HepG2 (cell line): Measurements from ENCODE around the gene TAF6L. TPM values are rescaled to one million over a fixed set of nuclear protein-coding genes. Genes with fewer than 3 reads are reported as not detected.
A peak's percentile ranks its signal among the peaks of the same experiment; 100 is the strongest.

ENCODE experiments used
- BORCS8-MEF2B ChIP-seq: sonication (generic); formaldehyde crosslinking; IDR thresholded peaks from 2 replicates; pipeline ENCODE4 v1.8.0; 2022; ENCODE audit warnings: mild to moderate bottlenecking, missing genetic modification reagents
- CEBPZ ChIP-seq: IDR thresholded peaks from 2 replicates; pipeline ENCODE4 v1.6.1; 2012; ENCODE audit warnings: low read length, improper control_type of control experiment
- ELF4 ChIP-seq: sonication (generic); formaldehyde crosslinking; IDR thresholded peaks from 2 replicates; pipeline ENCODE4 v1.5.0; 2020; ENCODE audit warnings: missing genetic modification reagents, mild to moderate bottlenecking, moderate library complexity, borderline replicate concordance
- EZH2 ChIP-seq: conservative IDR thresholded peaks from 2 replicates; pipeline ENCODE4 v1.6.1; 2012; ENCODE audit warnings: mild to moderate bottlenecking, low read depth, low read length, moderate library complexity
- GFI1 ChIP-seq: sonication (generic); formaldehyde crosslinking; IDR thresholded peaks from 2 replicates; pipeline ENCODE4 v1.5.0; 2020; ENCODE audit warnings: missing genetic modification reagents, mild to moderate bottlenecking, borderline replicate concordance
- HMG20A ChIP-seq: IDR thresholded peaks from 2 replicates; pipeline ENCODE4 v1.6.1; 2016; ENCODE audit warnings: borderline replicate concordance
- HOXA5 ChIP-seq: sonication (generic); formaldehyde crosslinking; IDR thresholded peaks from 2 replicates; pipeline ENCODE4 v1.4.0; 2020; ENCODE audit warnings: missing genetic modification reagents
- KDM2A ChIP-seq: sonication (generic); formaldehyde crosslinking; IDR thresholded peaks from 2 replicates; pipeline ENCODE4 v1.4.0; 2020; ENCODE audit warnings: low read depth, missing genetic modification reagents, borderline replicate concordance
- KDM3A ChIP-seq: IDR thresholded peaks from 2 replicates; pipeline ENCODE4 v1.6.1; 2018; ENCODE audit warnings: low read depth, missing compliant biosample characterization
- LRRFIP1 ChIP-seq: sonication (generic); formaldehyde crosslinking; conservative IDR thresholded peaks from 2 replicates; pipeline ENCODE4 v1.4.0; 2020; ENCODE audit warnings: missing genetic modification reagents
- PAF1 ChIP-seq: IDR thresholded peaks from 2 replicates; pipeline ENCODE4 v1.6.1; 2016; ENCODE audit warnings: missing genetic modification reagents, missing compliant biosample characterization
- PCBP1 ChIP-seq: fragments of 200-400 bp; formaldehyde crosslinking; IDR thresholded peaks from 2 replicates; pipeline ENCODE4 v1.6.1; 2017; ENCODE audit warnings: mild to moderate bottlenecking, low read depth, low read length, borderline replicate concordance
- RFX1 ChIP-seq: fragments of 450-650 bp; IDR thresholded peaks from 2 replicates; pipeline ENCODE4 v1.6.1; 2017
- RXRA ChIP-seq: sonication (generic); formaldehyde crosslinking; IDR thresholded peaks from 2 replicates; pipeline ENCODE4 v1.5.1; 2020; ENCODE audit warnings: missing genetic modification reagents
- SMAD1 ChIP-seq: sonication (generic); formaldehyde crosslinking; IDR thresholded peaks from 2 replicates; pipeline ENCODE4 v1.4.0; 2020; ENCODE audit warnings: missing genetic modification reagents, low read depth, mild to moderate bottlenecking, borderline replicate concordance
- TCF7L2 ChIP-seq: IDR thresholded peaks from 2 replicates; pipeline ENCODE4 v1.6.1; 2011; ENCODE audit warnings: mild to moderate bottlenecking, low read depth, low read length, moderate library complexity
- ZC3H13 ChIP-seq: sonication (generic); formaldehyde crosslinking; IDR thresholded peaks from 2 replicates; pipeline ENCODE4 v1.8.1; 2023; ENCODE audit warnings: mild to moderate bottlenecking, missing genetic modification reagents, moderate library complexity
- ZEB1 ChIP-seq: IDR thresholded peaks from 2 replicates; pipeline ENCODE4 v1.6.1; 2012; ENCODE audit warnings: mild to moderate bottlenecking, low read depth, inconsistent platforms; ENCODE audit not compliant: insufficient replicate concordance
- ZNF136 ChIP-seq: sonication (generic); formaldehyde crosslinking; IDR thresholded peaks from 2 replicates; pipeline ENCODE4 v1.8.1; 2022; ENCODE audit warnings: low read depth, mild to moderate bottlenecking, moderate library complexity, missing genetic modification reagents
- ZNF235 ChIP-seq: sonication (generic); formaldehyde crosslinking; IDR thresholded peaks from 2 replicates; pipeline ENCODE4 v1.8.1; 2023; ENCODE audit warnings: mild to moderate bottlenecking, missing genetic modification reagents, borderline replicate concordance
- ZNF337 ChIP-seq: sonication (generic); formaldehyde crosslinking; IDR thresholded peaks from 2 replicates; pipeline ENCODE4 v1.5.1; 2020; ENCODE audit warnings: missing genetic modification reagents, low read depth, mild to moderate bottlenecking, borderline replicate concordance
- ZNF33B ChIP-seq: sonication (generic); formaldehyde crosslinking; IDR thresholded peaks from 2 replicates; pipeline ENCODE4 v1.5.1; 2020; ENCODE audit warnings: mild to moderate bottlenecking, missing genetic modification reagents
- ZNF468 ChIP-seq: sonication (generic); formaldehyde crosslinking; IDR thresholded peaks from 2 replicates; pipeline ENCODE4 v1.8.0; 2022; ENCODE audit warnings: mild to moderate bottlenecking, moderate library complexity, missing genetic modification reagents
- ZNF558 ChIP-seq: sonication (generic); formaldehyde crosslinking; IDR thresholded peaks from 2 replicates; pipeline ENCODE4 v1.9.0; 2022; ENCODE audit warnings: mild to moderate bottlenecking, missing genetic modification reagents, borderline replicate concordance
- ZSCAN20 ChIP-seq: sonication (generic); formaldehyde crosslinking; IDR thresholded peaks from 2 replicates; pipeline ENCODE4 v1.4.0; 2020; ENCODE audit warnings: missing genetic modification reagents, mild to moderate bottlenecking, borderline replicate concordance
- polyA plus RNA-seq, 8 experiments: library from polyadenylated mRNA; depleted of rRNA in 3 of 8; stranded (reverse) in 7 of 8; unstranded in 1 of 8; fragments of >200 nt; fragmentation: Illumina TruSeq in 4 of 8; extraction: Trizol in 4 of 8; gene quantifications; 2 replicates each; pipeline versions ENCODE4 v1.2.1 to v1.2.3, GENCODE V29; 2011 to 2016; ENCODE audit warnings: low read depth in 4 of 8, missing spikeins in 1 of 8, mixed read lengths in 1 of 8; ENCODE audit not compliant: insufficient read depth in 1 of 8
- total RNA-seq, 5 experiments: library from RNA; depleted of rRNA; stranded (reverse); fragments of >200 nt; fragmentation: Illumina TruSeq; extraction: Trizol; gene quantifications; 2 replicates each; pipeline ENCODE4 v1.2.3, GENCODE V29; 2016; ENCODE audit warnings: low read depth in 1 of 5

The TAF6L gene
- total and polyA plus RNA-seq, 2 of the 13 experiments (the other 11 are each of a cell fraction or from before 2014, with no cell fraction given) = 12.6 to 19.4 TPM

- TF ChIP-seq PCBP1 (no peak), RFX1 (no peak), KDM2A (CRISPR knock-in tag) (peak; percentile 48), ZC3H13 (0 out of 2 replicates have a peak, but pooled peaks have one; percentile 72), ZNF468 (no peak), LRRFIP1 (CRISPR knock-in tag) (no peak), RXRA (CRISPR knock-in tag) (no peak), SMAD1 (no peak), TCF7L2 (no peak), HOXA5 (CRISPR knock-in tag) (peak; percentile 54; the same call in 1 of the 2 replicates), ZNF235 (CRISPR knock-in tag) (0 out of 2 replicates have a peak, but pooled peaks have one; percentile 40), CEBPZ (no peak), GFI1 (CRISPR knock-in tag) (no peak), ZEB1 (no peak), ZNF136 (CRISPR knock-in tag) (no peak), ELF4 (no peak), ZNF558 (CRISPR knock-in tag) (no peak), EZH2 (no peak), HMG20A (CRISPR knock-in tag) (no peak), PAF1 (CRISPR knock-in tag) (0 out of 2 replicates have a peak, but pooled peaks have one; percentile 66), ZNF33B (no peak), ZNF337 (CRISPR knock-in tag) (0 out of 2 replicates have a peak, but pooled peaks have one; percentile 16), KDM3A (CRISPR knock-in tag) (no peak), BORCS8-MEF2B (CRISPR knock-in tag) (no peak), ZSCAN20 (CRISPR knock-in tag) (0 out of 2 replicates have a peak, but pooled peaks have one; percentile 58)
Observed at GRCh38 chr11:62832336-62833234, 61.4 kb downstream of the TAF6L start, which contains the start of gene TEX54 (continued).
